ENCODE data around the gene ETV6.

The ETV6 gene

GRCh38 chr12:11801643-11802042, 152.2 kb downstream of the ETV6 start:
- DNase-seq (ENCODE audit: low spot score), result no peak

- DNase-seq (ENCODE audit: low spot score), result no peak
These were observed 154.7 kb downstream of the ETV6 start for GRCh38 chr12:11804130-11804529.

GRCh38 chr12:11805043-11805442, 155.6 kb downstream of the ETV6 start:
- DNase-seq (ENCODE audit: low spot score), result no peak

GRCh38 chr12:11805680-11806079, 156.2 kb downstream of the ETV6 start:
- no peak for DNase-seq (ENCODE audit: low spot score)

- no peak for DNase-seq (ENCODE audit: low spot score)
These were observed 158.0 kb downstream of the ETV6 start for GRCh38 chr12:11807458-11807857.

GRCh38 chr12:11808931-11809330, 159.5 kb downstream of the ETV6 start:
- no peak for DNase-seq (ENCODE audit: low spot score)

GRCh38 chr12:11810206-11810545, 160.7 kb downstream of the ETV6 start:
- peak; percentile 30 for DNase-seq (ENCODE audit: low spot score)

- DNase-seq (ENCODE audit: low spot score), result no peak
These were observed 161.5 kb downstream of the ETV6 start for GRCh38 chr12:11811008-11811407.

GRCh38 chr12:11812241-11812585, 162.7 kb downstream of the ETV6 start:
- DNase-seq (ENCODE audit: low spot score), result no peak

- DNase-seq (ENCODE audit: low spot score), result peak; percentile 84
These were observed 163.3 kb downstream of the ETV6 start for GRCh38 chr12:11812586-11813437.

- DNase-seq (ENCODE audit: low spot score), result no peak
These were observed 164.0 kb downstream of the ETV6 start for GRCh38 chr12:11813438-11813813.

- DNase-seq (ENCODE audit: low spot score), result peak; percentile 28
These were observed 164.9 kb downstream of the ETV6 start for GRCh38 chr12:11814374-11814773.

GRCh38 chr12:11815397-11815796, 165.9 kb downstream of the ETV6 start:
- no peak for DNase-seq (ENCODE audit: low spot score)

- DNase-seq (ENCODE audit: low spot score), result no peak
These were observed 170.2 kb downstream of the ETV6 start for GRCh38 chr12:11819643-11820042.

GRCh38 chr12:11820476-11820875, 171.0 kb downstream of the ETV6 start:
- no peak for DNase-seq (ENCODE audit: low spot score)

GRCh38 chr12:11821386-11822080, 172.1 kb downstream of the ETV6 start:
- peak; percentile 50 for DNase-seq (ENCODE audit: low spot score)

- DNase-seq (ENCODE audit: low spot score), result peak; percentile 78
These were observed 172.8 kb downstream of the ETV6 start for GRCh38 chr12:11822081-11822834.

- peak; percentile 27 for DNase-seq (ENCODE audit: low spot score)
These were observed 173.6 kb downstream of the ETV6 start for GRCh38 chr12:11823043-11823442.

- DNase-seq (ENCODE audit: low spot score), result no peak
These were observed 174.1 kb downstream of the ETV6 start for GRCh38 chr12:11823593-11823992.

- no peak for DNase-seq (ENCODE audit: low spot score)
These were observed 174.6 kb downstream of the ETV6 start for GRCh38 chr12:11824069-11824468.

GRCh38 chr12:11824736-11825135, 175.3 kb downstream of the ETV6 start:
- DNase-seq (ENCODE audit: low spot score), result no peak

GRCh38 chr12:11825278-11825677, 175.8 kb downstream of the ETV6 start:
- peak; percentile 26 for DNase-seq (ENCODE audit: low spot score)

GRCh38 chr12:11826574-11826973, 177.1 kb downstream of the ETV6 start:
- DNase-seq (ENCODE audit: low spot score), result no peak
